ENCODE results near the gene BSPRY.
"Not testable (repeated sequence)": the region's sequence is repeated elsewhere in the genome, so short reads cannot be mapped to it uniquely, and the experiment has no call there.

Gene BSPRY

DNA sequence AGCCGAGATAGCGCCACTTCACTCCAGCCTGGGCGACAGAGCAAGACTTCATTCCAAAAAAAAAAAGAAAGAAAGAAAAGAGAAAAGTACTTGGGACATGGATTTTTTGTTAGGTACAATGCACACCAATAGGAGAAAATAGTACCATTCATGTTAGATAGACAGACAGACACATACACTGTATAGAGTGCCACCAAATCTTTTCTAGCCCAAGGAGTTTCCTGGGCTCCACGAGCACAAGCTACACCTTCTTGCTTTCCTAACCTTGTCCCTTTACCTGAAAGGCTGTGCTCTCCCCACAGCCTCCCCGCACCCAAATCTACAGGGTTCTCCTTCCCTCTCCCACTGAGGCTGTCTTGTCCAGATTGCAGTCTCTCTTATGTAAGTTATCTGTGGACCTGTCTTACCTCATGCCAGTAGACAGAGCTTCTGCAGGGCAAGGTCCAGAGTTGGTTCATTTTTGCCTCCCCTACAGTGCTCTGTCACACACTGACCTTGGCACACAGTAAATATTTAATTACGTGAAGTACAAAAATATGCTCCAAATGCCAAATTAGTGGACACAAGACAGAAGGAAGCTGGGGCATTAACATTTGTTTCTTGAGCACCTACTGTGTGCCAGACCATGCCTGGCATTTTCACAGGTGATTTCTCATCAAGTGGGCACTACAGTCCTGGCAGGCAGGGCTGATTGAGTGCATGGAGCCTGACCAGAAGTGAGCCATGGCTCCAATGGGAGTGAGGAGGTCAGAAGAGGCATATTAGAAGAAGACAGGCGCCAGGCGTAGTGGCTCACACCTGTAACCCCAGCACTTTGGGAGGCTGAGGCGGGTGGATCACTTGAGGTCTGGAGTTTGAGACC lies 45.9 kb downstream of the BSPRY start:
- no peak for DNase-seq (ENCODE audit: low spot score)

DNA sequence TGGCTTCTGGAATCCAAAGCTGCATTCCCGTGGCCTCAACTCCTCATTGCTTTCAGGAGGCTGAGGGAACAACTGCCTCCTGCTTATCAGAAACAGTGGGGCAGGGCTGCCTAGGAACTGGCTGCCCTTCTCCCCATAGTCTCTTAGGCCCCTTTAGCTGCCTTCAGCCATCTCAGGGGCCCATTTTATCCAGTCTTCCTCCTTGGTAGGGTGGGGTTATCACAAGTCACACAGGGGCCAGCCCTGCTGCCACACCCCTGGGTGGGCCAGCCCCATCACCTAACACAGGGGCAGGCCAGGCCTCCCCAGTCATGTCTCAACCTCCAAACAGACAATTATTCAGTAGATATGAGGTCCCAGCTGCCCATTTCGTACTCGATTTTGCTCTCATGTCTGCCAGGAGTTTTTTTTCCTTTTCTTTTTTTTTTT lies 47.9 kb downstream of the BSPRY start:
- DNase-seq (ENCODE audit: low spot score): no peak

DNA sequence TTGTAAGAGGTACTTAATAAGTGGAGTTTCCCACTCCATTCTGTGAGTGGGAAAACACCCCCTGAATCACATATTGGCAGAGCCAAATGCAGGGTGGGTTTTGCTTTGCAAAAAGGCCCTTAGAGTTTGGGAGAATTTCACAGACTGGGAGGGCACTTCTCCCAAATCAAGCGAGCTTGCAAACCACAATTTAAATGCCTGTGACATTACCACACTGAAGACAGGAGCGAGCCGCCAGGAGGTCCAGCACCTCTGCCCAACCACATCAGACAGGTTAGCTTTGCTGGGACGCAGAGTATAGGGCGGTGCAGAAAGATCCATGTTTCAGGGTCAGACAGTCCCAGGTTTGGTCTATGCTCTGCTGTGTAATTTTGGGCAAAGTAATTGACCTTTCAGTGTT lies 49.5 kb downstream of the BSPRY start:
- no peak for DNase-seq (ENCODE audit: low spot score)

DNA sequence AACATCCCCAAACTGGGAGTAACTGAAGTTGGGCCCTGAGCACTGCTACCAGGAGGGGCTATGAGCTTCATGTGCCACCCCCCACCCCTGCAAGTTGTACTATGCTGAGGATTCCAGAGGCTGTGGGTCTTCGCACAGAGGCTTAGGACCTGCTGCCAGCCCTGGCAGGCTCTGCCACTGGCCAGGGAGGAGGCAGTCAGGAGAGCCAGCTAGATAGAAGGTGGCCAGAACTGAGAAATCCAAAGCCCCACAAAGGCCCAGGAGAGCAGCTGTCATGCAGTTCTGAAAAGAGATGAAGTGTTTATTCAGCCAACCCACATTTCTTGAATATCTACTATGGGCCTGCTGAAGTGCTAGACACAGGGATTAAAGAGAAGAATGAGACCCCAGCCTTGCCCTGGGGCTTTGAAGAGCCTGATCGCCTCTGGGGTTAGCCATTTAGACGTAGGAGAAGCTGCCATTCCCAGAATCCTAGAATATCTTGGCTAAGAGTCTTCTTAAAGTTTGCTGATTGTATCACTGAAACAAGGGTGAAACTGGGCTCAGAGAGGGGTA lies 50.4 kb downstream of the BSPRY start:
- no peak for DNase-seq (ENCODE audit: low spot score)

- DNase-seq (ENCODE audit: low spot score): peak; percentile 99
Measured at GRCh38 chr9:113401027-113401792, 51.9 kb downstream of the BSPRY start, which contains the start of gene ALAD. Gene ALAD (minus strand): TSS chr9:113401284. CDS start chr9:113393559, 7,725 bp downstream.

GRCh38 chr9:113403646-113404045 lies 54.3 kb downstream of the BSPRY start:
- no peak for DNase-seq (ENCODE audit: low spot score)

- DNase-seq (ENCODE audit: low spot score): not testable (repeated sequence)
Measured at GRCh38 chr9:113406353-113406752, 57.0 kb downstream of the BSPRY start.

GRCh38 chr9:113406873-113407511 lies 57.7 kb downstream of the BSPRY start:
- DNase-seq (ENCODE audit: low spot score): peak; percentile 88

- DNase-seq (ENCODE audit: low spot score): peak; percentile 26
Measured at GRCh38 chr9:113409481-113409880, 60.1 kb downstream of the BSPRY start.

GRCh38 chr9:113409883-113410206 lies 60.5 kb downstream of the BSPRY start:
- DNase-seq (ENCODE audit: low spot score): no peak

GRCh38 chr9:113410207-113410864 lies 61.0 kb downstream of the BSPRY start, which contains the start of the genes C9orf43 and POLE3:
Gene C9orf43 (plus strand): TSS chr9:113410747. CDS start chr9:113413494, 2,747 bp downstream.
Gene POLE3 (minus strand): TSS chr9:113410675. CDS start chr9:113410293, 382 bp downstream.
- DNase-seq (ENCODE audit: low spot score): peak; percentile 96

DNA sequence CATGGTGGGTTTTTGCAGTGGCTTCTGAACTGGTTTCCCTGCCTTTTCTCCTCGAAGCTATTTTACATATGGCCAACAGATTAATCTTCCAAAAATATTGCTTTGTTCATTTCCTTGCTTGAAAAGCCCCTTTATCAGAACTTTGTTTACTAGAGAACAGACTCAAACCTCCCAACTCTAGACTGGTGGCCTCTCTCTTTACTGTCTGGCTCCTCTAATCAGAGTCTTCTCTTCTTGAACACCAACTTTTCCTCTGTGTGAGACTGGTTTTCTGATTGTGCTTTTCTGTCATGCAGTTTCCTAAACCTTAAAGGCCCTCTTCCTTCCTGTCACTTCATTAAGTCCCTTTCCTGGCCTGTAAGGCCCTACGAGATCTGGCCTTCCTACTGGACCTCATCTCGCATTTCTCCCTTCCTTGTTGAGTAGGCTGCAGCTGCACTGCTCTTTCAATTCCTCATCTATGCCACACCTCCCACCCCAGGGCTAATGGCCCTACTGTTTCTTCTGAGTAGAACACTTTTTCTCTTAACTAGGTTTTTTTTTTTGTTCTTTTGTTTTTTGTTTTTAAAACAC lies 66.9 kb downstream of the BSPRY start:
- peak; percentile 70 for DNase-seq (ENCODE audit: low spot score)

- no peak for DNase-seq (ENCODE audit: low spot score)
Measured at GRCh38 chr9:113417370-113417769, 68.0 kb downstream of the BSPRY start.
